RWPE1 (cell line): ENCODE results near the gene TMEM272.

ENCODE experiments used
- CTCF ChIA-PET: fragments of 350-600 bp; sonication (Branson Sonifier 250); formaldehyde crosslinking; extraction: SDS; loops from one replicate; lab custom pipeline; 2021; lab: Yijun Ruan, JAX
- POLR2A ChIA-PET: fragments of 400-600 bp; formaldehyde crosslinking; extraction: SDS; loops from one replicate; lab custom pipeline; 2020; ENCODE audit warnings: antibody characterized with exemption; ENCODE audit not compliant: low non-redundant PET; lab: Yijun Ruan, JAX
- DNase-seq: peaks from one replicate; pipeline ENCODE4 v3.0.0; 2012; ENCODE audit warnings: low spot score
- H3K27ac ChIP-seq: fragments of 450-650 bp; 2 replicates; pipeline ENCODE4 v1.5.1; 2017
- CTCF ChIP-seq: fragments of 450-650 bp; conservative IDR thresholded peaks from 2 replicates; pipeline ENCODE4 v1.5.1; 2017; ENCODE audit warnings: low read depth, mild to moderate bottlenecking

TMEM272 gene

DNA sequence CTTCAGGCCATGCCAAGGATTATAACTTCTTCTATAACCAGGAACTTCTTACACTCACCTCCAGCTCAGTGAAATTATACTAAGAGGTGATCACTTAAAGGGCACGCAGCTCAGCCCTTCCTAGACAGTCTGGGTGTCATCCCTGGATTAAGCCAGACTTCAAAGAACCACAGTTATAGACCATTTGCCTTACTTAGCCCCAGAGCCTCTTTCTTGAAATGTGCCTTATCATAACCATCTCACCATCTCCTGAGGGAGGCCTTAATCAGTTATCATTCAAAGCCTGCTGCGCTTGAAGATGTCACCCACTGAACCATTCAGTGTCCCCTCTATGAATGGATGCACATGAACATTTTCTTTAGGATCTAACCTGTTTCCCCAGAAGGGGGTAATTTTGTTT lies 30.9 kb downstream of the TMEM272 start:
- H3K27ac ChIP-seq: no peak overlapping the region
- TF ChIP-seq CTCF: no peak
- POLR2A ChIA-PET: no interaction called here
- CTCF ChIA-PET: interaction anchor here (0.7 to 1.6 kb wide), 3 partner anchors 18 to 1831 kb away, joined by 4 to 8 read pairs (median 5); no protein-coding TSS in a partner anchor
- DNase-seq: no peak

DNA sequence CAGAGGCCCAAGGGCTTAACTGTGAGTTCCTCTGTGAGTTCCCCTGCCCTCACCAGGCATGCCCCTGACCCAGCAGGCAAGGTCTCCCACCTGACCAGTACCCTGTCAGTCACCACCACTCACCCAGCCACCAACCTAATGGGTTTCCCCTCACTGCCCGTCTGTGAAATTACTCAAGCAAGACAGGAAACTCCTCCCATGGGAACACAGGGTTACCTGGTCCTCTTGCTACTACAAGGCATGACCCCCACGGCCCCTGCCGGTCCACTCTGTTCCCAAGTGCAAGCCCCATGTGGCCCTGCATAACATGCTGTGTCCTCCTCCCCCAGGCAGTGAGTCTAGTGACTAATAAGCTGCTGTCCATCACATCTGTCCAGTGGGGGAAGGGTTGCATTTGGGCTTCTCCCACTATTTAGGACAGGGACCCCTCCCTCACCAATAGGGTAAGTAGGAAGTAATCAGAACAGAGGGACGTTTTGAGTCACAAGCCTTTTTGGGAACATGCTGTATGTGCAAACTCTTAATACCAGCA lies 33.0 kb downstream of the TMEM272 start:
- POLR2A ChIA-PET: no interaction called here
- CTCF ChIA-PET: no interaction called here
- TF ChIP-seq CTCF: no peak
- no peak for DNase-seq
- H3K27ac ChIP-seq: no peak overlapping the region

GRCh38 chr13:51811046-51811445 lies 33.9 kb downstream of the TMEM272 start:
- CTCF ChIA-PET: no interaction called here
- POLR2A ChIA-PET: no interaction called here
- no peak for TF ChIP-seq CTCF
- no peak for DNase-seq
- H3K27ac ChIP-seq: no peak overlapping the region

DNA sequence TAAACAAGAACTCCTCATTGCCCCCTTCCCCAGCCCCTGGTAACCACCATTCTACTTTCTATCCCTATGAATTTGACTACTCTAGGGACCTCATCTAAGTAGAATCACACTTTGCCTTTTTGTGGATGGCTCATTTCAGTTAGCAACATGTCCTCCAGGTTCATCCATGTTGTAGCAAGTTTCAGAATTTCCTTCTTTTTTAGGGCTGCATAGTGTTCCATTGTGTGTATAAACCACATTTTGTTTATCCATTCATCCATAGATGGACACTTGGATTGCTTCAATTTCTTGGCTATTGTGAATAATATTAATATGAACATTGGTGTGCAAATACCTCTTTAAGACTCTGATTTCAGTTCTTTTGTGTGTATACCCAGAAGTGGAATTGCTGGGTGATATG lies 36.2 kb downstream of the TMEM272 start:
- ChIA-PET CTCF (no interaction called here), POLR2A (no interaction called here)
- no peak overlapping the region for H3K27ac ChIP-seq
- no peak for DNase-seq
- no peak for TF ChIP-seq CTCF

- ChIA-PET POLR2A (interaction anchor here (0.6 kb wide), 1 partner anchor 224 kb away, joined by 3 read pairs; no protein-coding TSS in a partner anchor), CTCF (no interaction called here)
- H3K27ac ChIP-seq: no peak overlapping the region
- TF ChIP-seq CTCF: no peak
- DNase-seq: no peak
Measured at GRCh38 chr13:51807041-51807440, 37.9 kb downstream of the TMEM272 start.

- H3K27ac ChIP-seq: no peak overlapping the region
- no peak for TF ChIP-seq CTCF
- DNase-seq: no peak
- ChIA-PET POLR2A (interaction anchor here (0.6 kb wide), 1 partner anchor 223 kb away, joined by 3 read pairs; no protein-coding TSS in a partner anchor), CTCF (no interaction called here)
Measured at GRCh38 chr13:51806566-51806965, 38.4 kb downstream of the TMEM272 start.
